ENCODE data around the gene PNMT. TPM values are rescaled to one million over a fixed set of nuclear protein-coding genes. Genes with fewer than 3 reads are reported as not detected.

The PNMT gene
- total RNA-seq, 1 experiment from 2014 or later, result 1.4 TPM

GRCh38 chr17:39678340-39679116 is 10.3 kb downstream of the PNMT start:
- no peaks in the 10 kb centered on the region for H3K36me3 ChIP-seq (ENCODE audit: low read depth, low read length)
- H3K4me2 ChIP-seq (ENCODE audit: low read length), result no peak overlapping the region
- no TSS peak for BruUV-seq (replicated peaks)
- H3K9me3 ChIP-seq (ENCODE audit: low read length), result no peaks in the 10 kb centered on the region
- no peaks in the 10 kb centered on the region for H3K79me2 ChIP-seq (ENCODE audit: low read length)
- H3K4me1 ChIP-seq (ENCODE audit: insufficient read depth, low read length), result peaks cover 11% of the 10 kb centered on the region; the same call in 1 of the 2 replicates
- TF ChIP-seq CTCF (conservative IDR thresholded peaks at IDR 0.05; ENCODE audit: low read depth, low read length) (no peak), EZH2 (IDR thresholded peaks at IDR 0.05; ENCODE audit: low read length, unreplicated experiment) (no peak), EZH2phosphoT487 (IDR thresholded peaks at IDR 0.05; ENCODE audit: borderline replicate concordance, low read length) (no peak)
- ATAC-seq, result no peak
- intact Hi-C loops (cut with micrococcal nuclease), result no loop called here
- H3K4me3 ChIP-seq (ENCODE audit: low read length), result no peak overlapping the region
- H3F3A ChIP-seq (ENCODE audit: low read length, unreplicated experiment), result no peaks in the 10 kb centered on the region
- H3K27ac ChIP-seq (ENCODE audit: low read length), result no peak overlapping the region
- ChIA-PET POLR2A (ENCODE audit: unreplicated experiment) (no interaction called here), CTCF (no interaction called here)
- no peak for DNase-seq
- H3K27me3 ChIP-seq (ENCODE audit: low read length), result no peaks in the 10 kb centered on the region
- no peak overlapping the region for H3K9ac ChIP-seq (ENCODE audit: low read length)
- H4K20me1 ChIP-seq (ENCODE audit: low read length), result no peaks in the 10 kb centered on the region
- H3K9me2 ChIP-seq (replicated peaks; ENCODE audit: low read length), result no peaks in the 10 kb centered on the region
- no peak overlapping the region for H2AFZ ChIP-seq (ENCODE audit: low read length)

GRCh38 chr17:39679521-39680192 is 11.4 kb downstream of the PNMT start:
- no peak overlapping the region for H3K27ac ChIP-seq (ENCODE audit: low read length)
- peaks cover 8% of the 10 kb centered on the region; the same call in 1 of the 2 replicates for H3K4me1 ChIP-seq (ENCODE audit: insufficient read depth, low read length)
- POLR2A ChIA-PET (ENCODE audit: unreplicated experiment), result no interaction called here
- no TSS peak for BruUV-seq (replicated peaks)
- ATAC-seq, result no peak
- no peaks in the 10 kb centered on the region for H3K9me3 ChIP-seq (ENCODE audit: low read length)
- H3F3A ChIP-seq (ENCODE audit: low read length, unreplicated experiment), result no peaks in the 10 kb centered on the region
- no peak overlapping the region for H3K4me3 ChIP-seq (ENCODE audit: low read length)
- intact Hi-C loops (cut with micrococcal nuclease), result no loop called here
- no peak overlapping the region for H3K9ac ChIP-seq (ENCODE audit: low read length)
- DNase-seq, result no peak
- no peaks in the 10 kb centered on the region for H3K27me3 ChIP-seq (ENCODE audit: low read length)
- H3K4me2 ChIP-seq (ENCODE audit: low read length), result no peak overlapping the region
- H2AFZ ChIP-seq (ENCODE audit: low read length), result no peak overlapping the region
- H3K36me3 ChIP-seq (ENCODE audit: low read depth, low read length), result no peaks in the 10 kb centered on the region
- H3K9me2 ChIP-seq (replicated peaks; ENCODE audit: low read length), result no peaks in the 10 kb centered on the region
- no peaks in the 10 kb centered on the region for H4K20me1 ChIP-seq (ENCODE audit: low read length)
- TF ChIP-seq EZH2 (IDR thresholded peaks at IDR 0.05; ENCODE audit: low read length, unreplicated experiment) (no peak), CTCF (conservative IDR thresholded peaks at IDR 0.05; ENCODE audit: low read depth, low read length) (no peak), EZH2phosphoT487 (IDR thresholded peaks at IDR 0.05; ENCODE audit: borderline replicate concordance, low read length) (no peak)
- H3K79me2 ChIP-seq (ENCODE audit: low read length), result no peaks in the 10 kb centered on the region
- CTCF ChIA-PET, result no interaction called here
